Fibroblast of skin of scalp (primary cell): Measurements from ENCODE around the gene ACVR2B. TPM values are rescaled to one million over a fixed set of nuclear protein-coding genes. Genes with fewer than 3 reads are reported as not detected.
"Not testable (repeated sequence)": the region's sequence is repeated elsewhere in the genome, so short reads cannot be mapped to it uniquely, and the experiment has no call there.

Source experiments
- DNase-seq: peaks from one replicate; pipeline ENCODE4 v3.0.0-alpha.2; 2013
- polyA plus RNA-seq, 2 experiments: library from polyadenylated mRNA; unstranded; fragments of 120-200 nt; gene quantifications; one replicate each; pipeline ENCODE4 v1.2.1, GENCODE V29; 2013; ENCODE audit not compliant: insufficient read length in 2 of 2

ACVR2B gene
- 1.4 TPM for polyA plus RNA-seq (2013, experiment 1 of 2; ENCODE audit: insufficient read length)
- polyA plus RNA-seq (2013, experiment 2 of 2; ENCODE audit: insufficient read length) = 1.4 TPM

DNA sequence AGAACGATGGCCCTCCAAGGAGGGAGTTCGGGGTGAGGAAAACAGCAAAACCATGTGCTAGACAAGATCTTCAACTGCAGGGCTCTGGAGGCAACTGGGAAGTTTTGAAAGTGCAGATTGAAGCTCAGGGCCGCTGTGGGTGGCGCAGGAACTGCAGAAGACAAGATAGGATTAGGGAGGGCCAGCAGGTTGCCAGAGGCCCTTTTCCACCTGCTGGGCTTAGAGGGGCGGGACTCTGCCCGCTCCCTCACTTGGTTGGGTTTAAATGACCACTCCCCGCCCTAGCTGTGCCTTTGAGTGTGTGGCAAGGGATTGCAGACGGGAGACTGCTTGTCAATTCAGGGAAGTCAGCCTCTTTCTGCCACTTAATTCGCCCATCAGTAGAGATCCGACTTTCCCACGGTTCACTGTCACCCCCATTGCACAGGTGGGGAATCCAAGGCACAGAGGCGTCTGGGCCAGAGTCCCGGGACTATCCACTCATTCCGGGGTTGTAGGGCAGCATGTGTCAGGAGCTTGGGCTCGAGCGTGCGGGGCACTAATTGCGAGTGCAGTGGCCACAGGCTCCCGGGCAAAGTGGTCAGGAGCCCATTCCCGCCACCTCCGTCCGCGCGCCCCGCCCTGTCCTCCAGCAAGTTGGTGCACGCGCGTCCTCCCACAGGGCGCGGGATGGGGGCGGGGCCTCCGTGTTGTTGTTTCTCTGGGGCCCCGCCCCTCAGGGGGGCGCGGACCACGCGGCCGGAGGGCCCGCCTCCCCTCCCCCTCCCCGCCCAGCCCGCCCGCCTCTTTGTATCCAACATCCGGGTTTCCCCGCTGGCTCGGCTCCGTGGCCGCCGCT is at the start of gene ACVR2B:
TSS of gene ACVR2B (plus strand) at position 816 of the 838 bp plus-strand sequence. CDS start 433 bp downstream, outside the sequence.
- DNase-seq = peak; percentile 83

GRCh38 chr3:38404286-38404685 is 49.4 kb upstream of the ACVR2B start:
- peak; percentile 75 for DNase-seq

DNA sequence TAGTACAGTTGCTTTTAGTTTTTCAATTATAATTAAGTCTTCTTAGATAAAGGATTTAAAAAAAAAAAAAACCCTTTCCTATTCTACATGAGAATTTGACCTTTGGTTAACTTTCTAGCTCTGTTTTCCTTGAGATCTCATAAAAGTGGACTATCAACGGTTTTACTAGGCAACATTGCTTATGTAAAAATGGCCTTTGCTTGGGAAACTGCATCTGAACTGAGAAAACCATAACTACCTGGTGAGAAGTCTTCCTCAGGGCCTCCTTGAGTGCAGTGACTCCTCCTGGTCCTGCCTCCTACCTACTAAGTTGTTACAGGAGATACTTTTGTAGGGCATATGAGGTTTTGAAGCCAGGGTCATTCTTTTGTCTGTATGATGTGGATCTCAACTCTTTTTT is 42.1 kb upstream of the ACVR2B start:
- DNase-seq = no peak

GRCh38 chr3:38420758-38421157 is 32.9 kb upstream of the ACVR2B start:
- DNase-seq = not testable (repeated sequence)

DNA sequence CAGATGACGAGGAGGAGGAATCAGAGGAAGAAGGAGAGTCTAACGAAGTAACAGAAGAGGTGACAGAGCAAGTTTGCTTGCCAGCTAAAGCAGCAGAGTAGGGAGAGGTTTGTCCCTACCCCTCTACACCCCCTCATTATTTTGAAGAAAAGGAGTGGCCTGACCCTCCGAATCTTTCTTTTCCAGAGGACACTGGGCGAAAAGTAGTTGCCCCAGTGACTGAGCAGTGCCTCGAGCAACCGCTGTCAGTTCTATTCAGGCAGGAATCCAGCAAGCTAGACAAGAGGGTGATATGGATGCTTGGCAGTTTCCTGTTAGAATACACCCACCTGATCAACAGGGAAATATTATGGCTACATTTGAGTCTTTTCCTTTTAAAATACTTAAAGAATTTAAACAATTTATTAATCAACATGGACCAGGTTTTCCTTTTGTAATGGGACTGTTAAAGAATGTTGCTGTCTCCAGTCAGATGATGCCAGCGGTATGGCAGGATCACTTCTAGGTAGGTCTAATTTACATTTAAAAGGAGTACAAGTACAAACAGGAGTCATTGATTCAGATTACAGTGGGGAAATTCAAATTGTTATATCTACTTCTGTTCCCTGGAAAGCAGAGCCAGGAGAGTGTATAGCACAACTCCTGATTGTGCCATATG is 31.9 kb upstream of the ACVR2B start:
- DNase-seq = no peak

- not testable (repeated sequence) for DNase-seq
These were observed 26.8 kb upstream of the ACVR2B start for GRCh38 chr3:38426798-38427426.

DNA sequence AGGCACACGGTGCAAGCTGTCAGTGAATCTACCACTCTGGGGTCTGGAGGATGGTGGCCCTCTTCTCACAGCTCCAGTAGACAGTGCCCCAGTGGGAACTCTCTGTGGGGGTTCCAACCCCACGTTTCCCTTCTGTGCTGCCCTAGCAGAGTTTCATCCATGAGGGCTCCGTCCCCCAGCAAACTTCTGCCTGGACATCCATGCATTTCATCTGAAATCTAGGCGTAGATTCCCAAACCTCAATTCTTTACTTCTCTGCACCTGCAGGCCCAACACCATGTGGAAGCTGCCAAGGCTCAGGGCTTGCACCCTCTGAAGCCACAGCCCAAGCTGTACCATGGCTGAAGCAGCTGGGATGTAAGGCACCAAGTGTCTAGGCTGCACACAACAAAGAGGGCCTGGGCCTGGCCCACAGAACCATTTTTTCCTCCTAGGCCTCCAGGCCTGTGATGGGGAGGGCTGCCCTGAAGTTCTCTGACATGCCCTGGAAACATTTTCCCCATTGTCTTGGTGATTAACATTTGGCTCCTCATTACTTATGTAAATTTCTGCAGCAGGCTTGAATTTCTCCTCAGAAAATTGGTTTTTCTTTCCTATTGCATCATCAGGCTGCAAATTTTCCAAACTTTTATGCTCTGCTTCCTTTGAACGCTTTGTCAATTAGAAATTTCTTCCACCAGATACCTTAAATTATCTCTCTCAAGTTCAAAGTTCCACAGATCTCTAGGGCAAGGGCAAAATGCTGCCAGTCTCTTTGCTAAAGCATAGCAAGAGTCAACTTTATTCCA is 20.6 kb upstream of the ACVR2B start:
- DNase-seq = not testable (repeated sequence)

- not testable (repeated sequence) for DNase-seq
These were observed 20.0 kb upstream of the ACVR2B start for GRCh38 chr3:38433661-38434060.

DNA sequence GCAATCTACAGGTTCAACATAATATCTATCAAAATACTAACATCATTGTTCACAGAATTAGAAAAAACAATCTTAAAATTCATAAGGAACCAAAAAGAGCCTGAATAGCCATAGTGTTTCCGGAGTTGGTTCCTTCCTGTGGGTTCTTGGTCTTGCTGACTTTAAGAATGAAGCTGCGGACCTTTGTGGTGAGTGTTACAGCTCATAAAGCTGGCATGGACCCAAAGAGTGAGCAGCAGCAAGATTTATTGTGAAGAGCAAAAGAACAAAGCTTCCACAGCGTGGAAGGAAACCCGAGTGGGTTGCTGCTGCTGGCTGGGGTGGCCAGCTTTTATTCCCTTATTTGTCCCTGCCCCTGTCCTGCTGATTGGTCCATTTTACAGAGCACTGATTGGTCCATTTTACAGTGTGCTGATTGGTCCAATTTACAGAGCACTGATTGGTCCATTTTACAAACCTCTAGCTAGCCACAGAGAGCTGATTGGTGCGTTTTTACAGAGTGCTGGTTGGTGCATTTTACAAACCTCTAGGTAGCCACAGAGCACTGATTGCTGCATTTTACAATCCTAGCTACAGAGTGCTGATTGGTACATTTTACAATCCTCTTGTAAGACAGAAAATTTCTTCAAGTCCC is 15.1 kb upstream of the ACVR2B start:
- DNase-seq = not testable (repeated sequence)

GRCh38 chr3:38443205-38443604 is 10.5 kb upstream of the ACVR2B start:
- not testable (repeated sequence) for DNase-seq

GRCh38 chr3:38446085-38446686 is 7.5 kb upstream of the ACVR2B start:
- no peak for DNase-seq

GRCh38 chr3:38446812-38447211 is 6.9 kb upstream of the ACVR2B start:
- no peak for DNase-seq

GRCh38 chr3:38450853-38451252 is 2.8 kb upstream of the ACVR2B start:
- no peak for DNase-seq

DNA sequence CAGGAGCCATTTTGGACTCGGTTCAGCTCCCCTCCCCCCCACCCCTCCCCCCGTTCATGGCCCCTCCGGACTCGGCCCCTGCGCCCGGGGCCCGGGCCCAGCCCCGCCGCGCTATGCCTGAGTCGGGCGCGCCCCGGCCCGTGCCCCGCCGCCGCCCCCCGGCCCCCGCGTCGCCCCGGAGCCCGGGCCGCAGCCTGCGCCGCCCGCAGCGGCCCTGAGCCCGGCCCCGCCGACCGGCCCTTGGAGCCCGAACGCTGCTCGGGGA is 155 bp downstream of the ACVR2B start:
- no peak for DNase-seq

GRCh38 chr3:38454178-38454883 is 641 bp downstream of the ACVR2B start:
- DNase-seq = peak; percentile 27

DNA sequence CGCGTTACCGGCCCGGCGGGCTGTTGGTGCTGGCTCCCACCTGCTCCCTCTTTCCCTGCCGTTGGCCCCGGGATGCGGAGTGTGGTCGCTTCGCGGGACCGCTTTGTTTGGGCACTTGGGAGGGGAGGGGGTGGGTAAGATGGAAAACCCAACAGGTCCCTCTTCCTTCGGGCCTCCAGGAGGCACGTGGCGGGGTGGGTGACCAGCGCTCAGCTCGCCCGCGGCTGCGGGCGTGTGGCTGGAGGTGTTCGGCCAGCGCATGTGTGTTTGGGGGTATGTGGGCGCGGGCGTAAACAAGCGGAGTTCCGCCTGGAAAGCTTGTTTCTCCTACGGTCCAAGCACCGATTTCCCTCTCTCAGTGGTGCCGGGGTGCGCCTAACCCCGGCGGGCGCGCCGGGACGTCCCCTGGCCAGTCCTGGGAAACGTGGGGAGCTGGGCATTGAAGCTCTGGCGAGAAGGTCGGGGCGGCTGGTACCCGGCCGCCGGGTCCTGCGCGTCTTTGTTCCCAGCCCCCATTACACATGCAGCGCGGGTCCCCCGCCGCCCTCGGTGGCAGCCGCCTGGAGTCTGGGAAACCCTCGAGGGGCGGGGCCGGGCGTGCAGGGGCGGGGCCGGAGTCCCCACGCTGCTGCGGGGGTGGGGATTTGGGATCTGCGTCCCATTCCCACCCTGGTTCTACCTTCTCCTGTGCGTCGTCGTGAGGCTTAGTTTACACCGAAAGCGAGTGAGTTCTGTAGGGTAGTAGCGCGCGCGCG is 1.4 kb downstream of the ACVR2B start:
- DNase-seq = peak; percentile 38

DNA sequence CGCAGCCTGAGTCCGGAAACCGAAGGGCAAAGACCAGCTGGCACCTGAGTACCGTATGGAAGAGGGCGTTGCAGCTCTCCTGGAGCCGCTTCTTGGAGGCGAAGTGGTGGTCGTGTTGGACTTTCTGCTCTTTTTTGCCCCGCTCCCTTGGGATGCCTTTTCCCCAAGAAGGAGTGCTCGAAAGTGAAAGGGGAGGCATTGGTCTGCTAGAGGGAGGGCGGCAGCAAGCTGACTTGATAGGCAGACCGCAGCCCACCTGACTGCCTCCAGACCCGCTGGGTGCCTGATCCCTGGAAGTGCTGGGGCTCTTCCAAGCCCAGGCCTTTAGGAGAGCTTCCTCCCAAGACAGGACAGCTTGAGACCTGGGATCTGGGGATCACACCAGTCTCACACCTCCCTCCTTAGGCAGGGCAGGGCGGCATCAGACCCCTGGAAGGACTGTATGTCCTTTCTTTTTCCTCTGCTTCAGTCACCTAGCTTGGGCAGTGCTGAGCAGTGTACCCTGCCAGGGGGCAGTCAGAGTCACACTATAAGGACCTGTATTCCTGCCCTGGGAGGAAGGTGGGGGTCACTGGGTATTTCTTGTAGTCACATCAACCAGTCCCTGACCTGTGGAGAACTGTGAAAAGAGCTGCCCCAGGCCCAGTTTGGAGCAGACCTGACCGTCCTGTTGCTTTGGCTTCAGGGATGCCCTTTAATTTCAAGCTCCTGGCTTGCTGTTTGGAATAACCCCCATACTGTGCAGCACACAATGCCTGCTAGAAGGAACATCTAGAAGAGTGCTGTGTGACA is 2.1 kb downstream of the ACVR2B start:
- DNase-seq = no peak

GRCh38 chr3:38457111-38458003 is 3.7 kb downstream of the ACVR2B start:
- DNase-seq = no peak
